K562 (cell line): ENCODE data around the gene SLC40A1. TPM values are rescaled to one million over a fixed set of nuclear protein-coding genes. Genes with fewer than 3 reads are reported as not detected.
A peak's percentile ranks its signal among the peaks of the same experiment; 100 is the strongest.

Experiments
- C11orf30 ChIP-seq: fragments of 450-650 bp; IDR thresholded peaks from 2 replicates; pipeline ENCODE4 v1.6.1; 2016; ENCODE audit warnings: low read depth, mild to moderate bottlenecking
- HIVEP1 ChIP-seq: fragments of 250-450 bp; sonication (Bioruptor Pico); IDR thresholded peaks from 2 replicates; pipeline ENCODE4 v1.4.0; 2020; ENCODE audit warnings: mild to moderate bottlenecking
- IFI16 ChIP-seq: fragments of 250-450 bp; sonication (Bioruptor Pico); IDR thresholded peaks from 2 replicates; pipeline ENCODE4 v2.1.2; 2022; ENCODE audit warnings: mild to moderate bottlenecking, inconsistent platforms
- MYNN ChIP-seq, 2 experiments: sonication (generic); formaldehyde crosslinking in 1 of 2; IDR thresholded peaks; 2 replicates each; pipeline versions ENCODE4 v1.5.0 to v1.6.1; 2016 to 2020; ENCODE audit warnings: antibody characterized with exemption in 1 of 2, missing genetic modification reagents in 1 of 2
- SMAD2 ChIP-seq: fragments of 150-350 bp; IDR thresholded peaks from 2 replicates; pipeline ENCODE4 v1.6.1; 2014; ENCODE audit warnings: low read depth, mild to moderate bottlenecking, low read length
- SMAD4 ChIP-seq: fragments of 250-450 bp; sonication (Bioruptor Pico); conservative IDR thresholded peaks from 2 replicates; pipeline ENCODE4 v1.8.0; 2021; ENCODE audit warnings: inconsistent platforms, mild to moderate bottlenecking, moderate library complexity
- SP2 ChIP-seq: IDR thresholded peaks from 2 replicates; pipeline ENCODE4 v1.6.1; 2011; ENCODE audit warnings: mild to moderate bottlenecking, low read depth, low read length, moderate library complexity; ENCODE audit not compliant: poor library complexity, severe bottlenecking; ENCODE audit errors: extremely low read depth
- TAF9B ChIP-seq: fragments of 450-650 bp; IDR thresholded peaks from 2 replicates; pipeline ENCODE4 v1.6.1; 2018; ENCODE audit warnings: mild to moderate bottlenecking; ENCODE audit not compliant: partially characterized antibody
- ZNF197 ChIP-seq: fragments of 200-800 bp; sonication (Bioruptor generic); IDR thresholded peaks from 2 replicates; pipeline ENCODE4 v1.6.1; 2016; ENCODE audit warnings: low read depth, missing genetic modification characterization, missing compliant biosample characterization
- ZNF347 ChIP-seq: fragments of 450-650 bp; formaldehyde crosslinking; IDR thresholded peaks from 2 replicates; pipeline ENCODE4 v1.4.0; 2020; ENCODE audit warnings: low read depth, mild to moderate bottlenecking, moderate library complexity
- ZNF354B ChIP-seq: fragments of 250-450 bp; sonication (Bioruptor Pico); IDR thresholded peaks from 2 replicates; pipeline ENCODE4 v1.4.0; 2020
- ZNF444 ChIP-seq: fragments of 250-450 bp; sonication (Bioruptor Pico); IDR thresholded peaks from 2 replicates; pipeline ENCODE4 v1.4.0; 2020; ENCODE audit warnings: mild to moderate bottlenecking, moderate library complexity
- ZNF589 ChIP-seq: fragments of 200-800 bp; sonication (Bioruptor generic); IDR thresholded peaks from 2 replicates; pipeline ENCODE4 v1.6.1; 2016; ENCODE audit warnings: low read depth, missing genetic modification characterization, missing compliant biosample characterization
- ZSCAN32 ChIP-seq: fragments of 450-650 bp; formaldehyde crosslinking; IDR thresholded peaks from 2 replicates; pipeline ENCODE4 v1.4.0; 2020; ENCODE audit warnings: mild to moderate bottlenecking, moderate library complexity
- polyA plus RNA-seq, 8 experiments: library from polyadenylated mRNA; depleted of rRNA in 4 of 8; stranded (reverse) in 5 of 8; unstranded in 3 of 8; fragments of >200 nt; fragmentation: Nextera tagmentation in 2 of 8; fragmentation: Illumina TruSeq in 1 of 8; extraction: Ambion mirVana in 2 of 8; extraction: Trizol in 1 of 8; gene quantifications; 2 replicates each; pipeline versions ENCODE4 v1.2.1 to v1.2.3, GENCODE V29; 2011 to 2014; ENCODE audit warnings: inconsistent platforms in 1 of 8, missing spikeins in 1 of 8
- total RNA-seq, 7 experiments: library from RNA; depleted of rRNA in 6 of 7; stranded (reverse); fragments of >200 nt in 6 of 7; fragmentation: Illumina TruSeq in 2 of 7; extraction: Trizol in 2 of 7; gene quantifications; 2 replicates each; pipeline versions ENCODE4 v1.2.1 to v1.2.3, GENCODE V29; 2011 to 2021; ENCODE audit warnings: low replicate concordance in 1 of 7
- TF ChIP-seq, protein P1 (sequence below): sonication (generic); formaldehyde crosslinking; IDR thresholded peaks from 2 replicates; pipeline ENCODE4 v1.8.0; 2022; ENCODE audit warnings: missing genetic modification reagents, mild to moderate bottlenecking, moderate library complexity, borderline replicate concordance
- TF ChIP-seq, protein P2 (sequence below): fragments of 250-450 bp; sonication (Bioruptor Pico); IDR thresholded peaks from 2 replicates; pipeline ENCODE4 v1.8.0; 2021; ENCODE audit warnings: moderate library complexity, mild to moderate bottlenecking, inconsistent platforms
- TF ChIP-seq, protein P3 (sequence below): sonication (generic); formaldehyde crosslinking; IDR thresholded peaks from 2 replicates; pipeline ENCODE4 v1.8.1; 2022; ENCODE audit warnings: missing genetic modification reagents

SLC40A1 gene
- total and polyA plus RNA-seq, 9 of the 15 experiments (the other 6 are each of a cell fraction or from before 2014, with no cell fraction given): 42.2 to 95.9 (median 54.9) TPM

DNA sequence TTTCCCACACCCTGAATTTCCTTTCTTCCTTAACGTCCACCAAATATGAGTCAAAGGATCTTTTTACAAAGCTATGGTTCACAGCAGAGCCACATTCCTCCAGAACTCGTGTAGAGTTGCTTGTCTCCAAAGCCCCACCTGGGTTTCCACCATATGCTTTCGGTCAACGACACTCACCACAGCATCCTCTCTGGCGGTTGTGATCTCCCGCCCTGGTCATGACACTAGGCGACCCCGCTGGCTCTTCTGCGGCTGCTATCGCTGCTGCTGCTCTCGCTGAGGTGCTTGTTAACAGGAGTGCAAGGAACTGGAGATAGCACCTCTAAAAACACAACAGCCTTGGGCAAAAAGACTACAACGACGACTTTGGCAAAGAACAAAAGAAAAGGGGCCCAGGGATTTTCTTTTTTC lies 340 bp downstream of the SLC40A1 start (continued):
- TF ChIP-seq TAF9B: no peak
- TF ChIP-seq C11orf30: no peak
- no peak for TF ChIP-seq SMAD4
- no peak for TF ChIP-seq MYNN (IDR thresholded peaks at IDR 0.05)
- no peak for TF ChIP-seq MYNN (CRISPR knock-in tag; IDR thresholded peaks at IDR 0.05)
- TF ChIP-seq, protein P1, sequence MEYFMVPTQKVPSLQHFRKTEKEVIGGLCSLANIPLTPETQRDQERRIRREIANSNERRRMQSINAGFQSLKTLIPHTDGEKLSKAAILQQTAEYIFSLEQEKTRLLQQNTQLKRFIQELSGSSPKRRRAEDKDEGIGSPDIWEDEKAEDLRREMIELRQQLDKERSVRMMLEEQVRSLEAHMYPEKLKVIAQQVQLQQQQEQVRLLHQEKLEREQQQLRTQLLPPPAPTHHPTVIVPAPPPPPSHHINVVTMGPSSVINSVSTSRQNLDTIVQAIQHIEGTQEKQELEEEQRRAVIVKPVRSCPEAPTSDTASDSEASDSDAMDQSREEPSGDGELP (CRISPR knock-in tag): no peak
- no peak for TF ChIP-seq ZNF347 (CRISPR knock-in tag)
- TF ChIP-seq IFI16 (CRISPR knock-in tag): no peak
- 0 out of 2 replicates have a peak, but pooled peaks have one; percentile 13 for TF ChIP-seq ZNF197 (CRISPR knock-in tag)
- TF ChIP-seq, protein P2, sequence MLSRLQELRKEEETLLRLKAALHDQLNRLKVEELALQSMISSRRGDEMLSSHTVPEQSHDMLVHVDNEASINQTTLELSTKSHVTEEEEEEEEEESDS (CRISPR knock-in tag): no peak
- TF ChIP-seq, protein P3, sequence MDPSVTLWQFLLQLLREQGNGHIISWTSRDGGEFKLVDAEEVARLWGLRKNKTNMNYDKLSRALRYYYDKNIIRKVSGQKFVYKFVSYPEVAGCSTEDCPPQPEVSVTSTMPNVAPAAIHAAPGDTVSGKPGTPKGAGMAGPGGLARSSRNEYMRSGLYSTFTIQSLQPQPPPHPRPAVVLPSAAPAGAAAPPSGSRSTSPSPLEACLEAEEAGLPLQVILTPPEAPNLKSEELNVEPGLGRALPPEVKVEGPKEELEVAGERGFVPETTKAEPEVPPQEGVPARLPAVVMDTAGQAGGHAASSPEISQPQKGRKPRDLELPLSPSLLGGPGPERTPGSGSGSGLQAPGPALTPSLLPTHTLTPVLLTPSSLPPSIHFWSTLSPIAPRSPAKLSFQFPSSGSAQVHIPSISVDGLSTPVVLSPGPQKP (CRISPR knock-in tag): no peak
- TF ChIP-seq ZNF444 (CRISPR knock-in tag): no peak
- no peak for TF ChIP-seq SMAD2
- no peak for TF ChIP-seq ZNF354B (CRISPR knock-in tag)
- no peak for TF ChIP-seq SP2
- TF ChIP-seq HIVEP1 (CRISPR knock-in tag): no peak
- TF ChIP-seq ZNF589 (CRISPR knock-in tag): 0 out of 2 replicates have a peak, but pooled peaks have one; percentile 8
- no peak for TF ChIP-seq ZSCAN32 (CRISPR knock-in tag)
